ENCODE results near the gene FSCN2.
A peak's percentile ranks its signal among the peaks of the same experiment; 100 is the strongest.

The FSCN2 gene

GRCh38 chr17:81527591-81528383 is at the start of gene FSCN2:
Gene FSCN2 (plus strand): TSS chr17:81528377. CDS start chr17:81528532, 155 bp downstream.
- no peak for DNase-seq

- DNase-seq: no peak
These were observed 48.8 kb upstream of the FSCN2 start for GRCh38 chr17:81479175-81480071.

- no peak for DNase-seq
These were observed 47.8 kb upstream of the FSCN2 start for GRCh38 chr17:81480140-81481072.

- DNase-seq: peak; percentile 49
These were observed 46.9 kb upstream of the FSCN2 start for GRCh38 chr17:81481073-81481799.

- DNase-seq: no peak
These were observed 46.2 kb upstream of the FSCN2 start for GRCh38 chr17:81481815-81482505.

- no peak for DNase-seq
These were observed 45.5 kb upstream of the FSCN2 start for GRCh38 chr17:81482673-81483072.

- no peak for DNase-seq
These were observed 44.9 kb upstream of the FSCN2 start for GRCh38 chr17:81483085-81483861.

- DNase-seq: no peak
These were observed 44.3 kb upstream of the FSCN2 start for GRCh38 chr17:81483862-81484194.

- peak; percentile 93 for DNase-seq
These were observed 43.8 kb upstream of the FSCN2 start for GRCh38 chr17:81484195-81484979.

- no peak for DNase-seq
These were observed 41.9 kb upstream of the FSCN2 start for GRCh38 chr17:81486199-81486810.

GRCh38 chr17:81487089-81487486 is 41.1 kb upstream of the FSCN2 start:
- no peak for DNase-seq

GRCh38 chr17:81487487-81488275 is 40.5 kb upstream of the FSCN2 start:
- peak; percentile 89 for DNase-seq

- peak; percentile 32 for DNase-seq
These were observed 39.8 kb upstream of the FSCN2 start for GRCh38 chr17:81488276-81488860.

GRCh38 chr17:81489012-81489997 is 38.9 kb upstream of the FSCN2 start:
- DNase-seq: no peak

GRCh38 chr17:81489998-81490992 is 37.9 kb upstream of the FSCN2 start:
- no peak for DNase-seq

- DNase-seq: no peak
These were observed 37.0 kb upstream of the FSCN2 start for GRCh38 chr17:81491181-81491581.

All from activated CD4-positive, alpha-beta T cell treated with anti-CD3 and anti-CD28 coated beads, Interleukin-2, Interleukin-6, amounts not matched to agents 100 ng/mL and 50 ng/mL, durations not matched to agents 16 hours and 8 hours (primary cell).